ENCODE data around the gene ACBD5. TPM values are rescaled to one million over a fixed set of nuclear protein-coding genes. Genes with fewer than 3 reads are reported as not detected.

ACBD5 gene
- total and polyA plus RNA-seq, 4 donors = 12.6 to 39.7 (median 17.1) TPM

GRCh38 chr10:27223964-27224363 lies 16.6 kb downstream of the ACBD5 start:
- H3K27ac ChIP-seq (ENCODE audit: low read depth in 1 of 2, low read length in 2 of 2) = no peak overlapping the region
- H3K4me1 ChIP-seq (ENCODE audit: control insufficient read depth in 4 of 4, insufficient read depth in 4 of 4, low read length in 3 of 4) = no peaks in the 10 kb centered on the region
- H3K9me3 ChIP-seq (ENCODE audit: control insufficient read depth in 4 of 4, low read length in 3 of 4) = no peaks in the 10 kb centered on the region
- H3K36me3 ChIP-seq (ENCODE audit: control insufficient read depth in 4 of 4, insufficient read depth in 3 of 4, low read depth in 1 of 4, low read length in 3 of 4) = peaks cover 0 to 37% (median 21%) of the 10 kb centered on the region in 4 donors
- no peaks in the 10 kb centered on the region for H3K27me3 ChIP-seq (ENCODE audit: control insufficient read depth in 4 of 4, insufficient read depth in 4 of 4, low read length in 3 of 4)
- no peak for DNase-seq (ENCODE audit: low spot score)
- H3K4me3 ChIP-seq (ENCODE audit: low read depth in 1 of 3, low read length in 3 of 3) = no peak overlapping the region
- TF ChIP-seq RAD21 (IDR thresholded peaks at IDR 0.05) (peak; percentile 72 to 78), CTCF (IDR thresholded peaks at IDR 0.05; ENCODE audit: low read depth, low read length, missing input control) (peak; percentile 46), RXRA (IDR thresholded peaks at IDR 0.05) (no peak), FOXA2 (IDR thresholded peaks at IDR 0.05) (no peak), FOXA1 (IDR thresholded peaks at IDR 0.05) (no peak)
- no peak overlapping the region for H3K9ac ChIP-seq (ENCODE audit: low read depth in 1 of 2, low read length in 2 of 2)
- WGBS = 70% methylated on average over 5 of the region's 5 CpGs

- H3K27me3 ChIP-seq (ENCODE audit: control insufficient read depth in 4 of 4, insufficient read depth in 4 of 4, low read length in 3 of 4) = no peaks in the 10 kb centered on the region
- H3K36me3 ChIP-seq (ENCODE audit: control insufficient read depth in 4 of 4, insufficient read depth in 3 of 4, low read depth in 1 of 4, low read length in 3 of 4) = peaks cover 17 to 67% (median 62%) of the 10 kb centered on the region in 4 donors
- no peaks in the 10 kb centered on the region for H3K9me3 ChIP-seq (ENCODE audit: control insufficient read depth in 4 of 4, low read length in 3 of 4)
- H3K27ac ChIP-seq (ENCODE audit: low read depth in 1 of 2, low read length in 2 of 2) = no peak overlapping the region
- no peaks in the 10 kb centered on the region for H3K4me1 ChIP-seq (ENCODE audit: control insufficient read depth in 4 of 4, insufficient read depth in 4 of 4, low read length in 3 of 4)
- 95% methylated on average over 2 of the region's 2 CpGs for WGBS
- no peak for DNase-seq (ENCODE audit: low spot score)
- H3K9ac ChIP-seq (ENCODE audit: low read depth in 1 of 2, low read length in 2 of 2) = no peak overlapping the region
- TF ChIP-seq MAX (IDR thresholded peaks at IDR 0.05) (no peak), ZBTB33 (IDR thresholded peaks at IDR 0.05) (no peak), RAD21 (IDR thresholded peaks at IDR 0.05) (no peak), HNF4A (conservative IDR thresholded peaks at IDR 0.05) (no peak), YY1 (IDR thresholded peaks at IDR 0.05) (no peak), TAF1 (conservative IDR thresholded peaks at IDR 0.05) (no peak)
- no peak overlapping the region for H3K4me3 ChIP-seq (ENCODE audit: low read depth in 1 of 3, low read length in 3 of 3)
These were observed 33.2 kb downstream of the ACBD5 start for GRCh38 chr10:27207350-27207749.

GRCh38 chr10:27203806-27204205 lies 36.8 kb downstream of the ACBD5 start:
- DNase-seq (ENCODE audit: low spot score) = no peak
- TF ChIP-seq YY1 (IDR thresholded peaks at IDR 0.05) (no peak), FOXA1 (IDR thresholded peaks at IDR 0.05) (no peak)

More at GRCh38 chr10:27203806-27204205, 36.8 kb downstream of the ACBD5 start:
- WGBS = 93% methylated on average over 5 of the region's 5 CpGs
- Histone ChIP-seq H3K4me3 (ENCODE audit: low read depth in 1 of 3, low read length in 3 of 3) (no peak overlapping the region), H3K4me1 (ENCODE audit: control insufficient read depth in 4 of 4, insufficient read depth in 4 of 4, low read length in 3 of 4) (no peaks in the 10 kb centered on the region), H3K36me3 (ENCODE audit: control insufficient read depth in 4 of 4, insufficient read depth in 3 of 4, low read depth in 1 of 4, low read length in 3 of 4) (peaks cover 13 to 58% (median 47%) of the 10 kb centered on the region in 4 donors), H3K9me3 (ENCODE audit: control insufficient read depth in 4 of 4, low read length in 3 of 4) (no peaks in the 10 kb centered on the region), H3K27ac (ENCODE audit: low read depth in 1 of 2, low read length in 2 of 2) (no peak overlapping the region), H3K27me3 (ENCODE audit: control insufficient read depth in 4 of 4, insufficient read depth in 4 of 4, low read length in 3 of 4) (no peaks in the 10 kb centered on the region), H3K9ac (ENCODE audit: low read depth in 1 of 2, low read length in 2 of 2) (no peak overlapping the region)

Data from liver (tissue), 9 donors.